Measurements from ENCODE around the gene BLOC1S3. TPM values are rescaled to one million over a fixed set of nuclear protein-coding genes. Genes with fewer than 3 reads are reported as not detected.

The BLOC1S3 gene
- total and polyA plus RNA-seq, 2 of the 13 experiments (the other 11 are each of a cell fraction or from before 2014, with no cell fraction given) = 4.3 to 4.8 TPM

DNA sequence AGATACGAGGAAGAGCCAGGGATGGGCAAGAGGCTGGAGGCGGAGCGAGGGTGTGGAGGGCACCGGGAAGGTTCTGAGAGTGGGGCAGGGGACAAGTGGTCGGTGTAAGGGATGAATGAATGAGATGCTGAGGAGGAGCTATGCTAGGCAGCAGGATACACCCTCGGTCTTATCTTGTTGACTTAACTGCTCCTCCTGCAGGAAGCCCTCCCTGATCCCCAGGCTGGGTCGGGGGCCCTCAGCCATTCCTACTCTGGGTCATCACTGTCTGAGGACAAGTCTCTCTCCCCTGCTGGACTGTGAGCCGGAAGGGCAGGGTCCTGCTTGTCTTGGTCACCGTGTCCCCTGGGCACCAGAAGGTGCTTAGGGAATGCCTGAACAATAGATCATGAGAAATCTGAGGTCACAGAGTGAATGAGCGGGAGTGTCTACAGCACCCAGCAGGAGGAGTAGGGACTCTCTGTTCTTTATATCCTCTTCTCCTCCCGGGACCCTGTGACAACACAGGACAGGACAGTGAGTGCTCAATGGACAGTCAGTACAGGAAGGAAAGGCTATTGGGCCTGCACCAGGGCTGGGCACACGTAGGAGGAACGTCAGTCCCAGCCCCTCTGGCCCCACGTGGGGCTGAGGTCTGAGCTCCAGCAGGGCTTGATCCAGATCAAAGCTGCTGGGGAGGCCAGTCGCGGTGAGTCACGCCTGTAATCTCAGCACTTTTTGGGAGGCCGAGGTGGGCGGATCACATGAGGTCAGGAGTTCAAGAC, 24.3 kb upstream of the BLOC1S3 start (continued):
- TF ChIP-seq, protein P1, sequence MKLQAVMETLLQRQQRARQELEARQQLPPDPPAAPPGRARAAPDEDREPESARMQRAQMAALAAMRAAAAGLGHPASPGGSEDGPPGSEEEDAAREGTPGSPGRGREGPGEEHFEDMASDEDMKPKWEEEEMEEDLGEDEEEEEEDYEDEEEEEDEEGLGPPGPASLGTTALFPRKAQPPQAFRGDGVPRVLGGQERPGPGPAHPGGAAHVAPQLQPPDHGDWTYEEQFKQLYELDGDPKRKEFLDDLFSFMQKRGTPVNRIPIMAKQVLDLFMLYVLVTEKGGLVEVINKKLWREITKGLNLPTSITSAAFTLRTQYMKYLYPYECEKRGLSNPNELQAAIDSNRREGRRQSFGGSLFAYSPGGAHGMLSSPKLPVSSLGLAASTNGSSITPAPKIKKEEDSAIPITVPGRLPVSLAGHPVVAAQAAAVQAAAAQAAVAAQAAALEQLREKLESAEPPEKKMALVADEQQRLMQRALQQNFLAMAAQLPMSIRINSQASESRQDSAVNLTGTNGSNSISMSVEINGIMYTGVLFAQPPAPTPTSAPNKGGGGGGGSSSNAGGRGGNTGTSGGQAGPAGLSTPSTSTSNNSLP (IDR thresholded peaks at IDR 0.05; ENCODE audit: low read depth, low read length) = 0 out of 2 replicates have a peak, but pooled peaks have one; percentile 29
- TF ChIP-seq ATAD3A (CRISPR knock-in tag; IDR thresholded peaks at IDR 0.05) (no peak), SRSF1 (optimal IDR thresholded peaks at IDR 0.05; ENCODE audit: low read depth, low read length) (no peak), ZNF775 (CRISPR knock-in tag; IDR thresholded peaks at IDR 0.05; ENCODE audit: borderline replicate concordance) (no peak), HNRNPL (IDR thresholded peaks at IDR 0.05; ENCODE audit: low read depth, low read length) (no peak), SMARCC2 (IDR thresholded peaks at IDR 0.05) (no peak), ZFP36 (IDR thresholded peaks at IDR 0.05; ENCODE audit: borderline replicate concordance, low read depth, low read length, partially characterized antibody) (peak; percentile 71), ZNF564 (CRISPR knock-in tag; IDR thresholded peaks at IDR 0.05) (no peak), ZNF547 (CRISPR knock-in tag; IDR thresholded peaks at IDR 0.05) (no peak), NCOR1 (IDR thresholded peaks at IDR 0.05; ENCODE audit: borderline replicate concordance, low read length) (peak; percentile 57; the same call in 1 of the 2 replicates), ZSCAN22 (CRISPR knock-in tag; IDR thresholded peaks at IDR 0.05) (no peak)
- TF ChIP-seq, protein P2, sequence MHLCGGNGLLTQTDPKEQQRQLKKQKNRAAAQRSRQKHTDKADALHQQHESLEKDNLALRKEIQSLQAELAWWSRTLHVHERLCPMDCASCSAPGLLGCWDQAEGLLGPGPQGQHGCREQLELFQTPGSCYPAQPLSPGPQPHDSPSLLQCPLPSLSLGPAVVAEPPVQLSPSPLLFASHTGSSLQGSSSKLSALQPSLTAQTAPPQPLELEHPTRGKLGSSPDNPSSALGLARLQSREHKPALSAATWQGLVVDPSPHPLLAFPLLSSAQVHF (CRISPR knock-in tag; IDR thresholded peaks at IDR 0.05) = no peak
- TF ChIP-seq, protein P3, sequence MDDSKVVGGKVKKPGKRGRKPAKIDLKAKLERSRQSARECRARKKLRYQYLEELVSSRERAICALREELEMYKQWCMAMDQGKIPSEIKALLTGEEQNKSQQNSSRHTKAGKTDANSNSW (CRISPR knock-in tag; IDR thresholded peaks at IDR 0.05; ENCODE audit: borderline replicate concordance) = no peak
- TF ChIP-seq, protein P4, sequence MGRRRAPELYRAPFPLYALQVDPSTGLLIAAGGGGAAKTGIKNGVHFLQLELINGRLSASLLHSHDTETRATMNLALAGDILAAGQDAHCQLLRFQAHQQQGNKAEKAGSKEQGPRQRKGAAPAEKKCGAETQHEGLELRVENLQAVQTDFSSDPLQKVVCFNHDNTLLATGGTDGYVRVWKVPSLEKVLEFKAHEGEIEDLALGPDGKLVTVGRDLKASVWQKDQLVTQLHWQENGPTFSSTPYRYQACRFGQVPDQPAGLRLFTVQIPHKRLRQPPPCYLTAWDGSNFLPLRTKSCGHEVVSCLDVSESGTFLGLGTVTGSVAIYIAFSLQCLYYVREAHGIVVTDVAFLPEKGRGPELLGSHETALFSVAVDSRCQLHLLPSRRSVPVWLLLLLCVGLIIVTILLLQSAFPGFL (CRISPR knock-in tag; IDR thresholded peaks at IDR 0.05) = no peak
- TF ChIP-seq, protein P5, sequence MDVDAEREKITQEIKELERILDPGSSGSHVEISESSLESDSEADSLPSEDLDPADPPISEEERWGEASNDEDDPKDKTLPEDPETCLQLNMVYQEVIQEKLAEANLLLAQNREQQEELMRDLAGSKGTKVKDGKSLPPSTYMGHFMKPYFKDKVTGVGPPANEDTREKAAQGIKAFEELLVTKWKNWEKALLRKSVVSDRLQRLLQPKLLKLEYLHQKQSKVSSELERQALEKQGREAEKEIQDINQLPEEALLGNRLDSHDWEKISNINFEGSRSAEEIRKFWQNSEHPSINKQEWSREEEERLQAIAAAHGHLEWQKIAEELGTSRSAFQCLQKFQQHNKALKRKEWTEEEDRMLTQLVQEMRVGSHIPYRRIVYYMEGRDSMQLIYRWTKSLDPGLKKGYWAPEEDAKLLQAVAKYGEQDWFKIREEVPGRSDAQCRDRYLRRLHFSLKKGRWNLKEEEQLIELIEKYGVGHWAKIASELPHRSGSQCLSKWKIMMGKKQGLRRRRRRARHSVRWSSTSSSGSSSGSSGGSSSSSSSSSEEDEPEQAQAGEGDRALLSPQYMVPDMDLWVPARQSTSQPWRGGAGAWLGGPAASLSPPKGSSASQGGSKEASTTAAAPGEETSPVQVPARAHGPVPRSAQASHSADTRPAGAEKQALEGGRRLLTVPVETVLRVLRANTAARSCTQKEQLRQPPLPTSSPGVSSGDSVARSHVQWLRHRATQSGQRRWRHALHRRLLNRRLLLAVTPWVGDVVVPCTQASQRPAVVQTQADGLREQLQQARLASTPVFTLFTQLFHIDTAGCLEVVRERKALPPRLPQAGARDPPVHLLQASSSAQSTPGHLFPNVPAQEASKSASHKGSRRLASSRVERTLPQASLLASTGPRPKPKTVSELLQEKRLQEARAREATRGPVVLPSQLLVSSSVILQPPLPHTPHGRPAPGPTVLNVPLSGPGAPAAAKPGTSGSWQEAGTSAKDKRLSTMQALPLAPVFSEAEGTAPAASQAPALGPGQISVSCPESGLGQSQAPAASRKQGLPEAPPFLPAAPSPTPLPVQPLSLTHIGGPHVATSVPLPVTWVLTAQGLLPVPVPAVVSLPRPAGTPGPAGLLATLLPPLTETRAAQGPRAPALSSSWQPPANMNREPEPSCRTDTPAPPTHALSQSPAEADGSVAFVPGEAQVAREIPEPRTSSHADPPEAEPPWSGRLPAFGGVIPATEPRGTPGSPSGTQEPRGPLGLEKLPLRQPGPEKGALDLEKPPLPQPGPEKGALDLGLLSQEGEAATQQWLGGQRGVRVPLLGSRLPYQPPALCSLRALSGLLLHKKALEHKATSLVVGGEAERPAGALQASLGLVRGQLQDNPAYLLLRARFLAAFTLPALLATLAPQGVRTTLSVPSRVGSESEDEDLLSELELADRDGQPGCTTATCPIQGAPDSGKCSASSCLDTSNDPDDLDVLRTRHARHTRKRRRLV (CRISPR knock-in tag; IDR thresholded peaks at IDR 0.05) = no peak
- TF ChIP-seq, protein P6, sequence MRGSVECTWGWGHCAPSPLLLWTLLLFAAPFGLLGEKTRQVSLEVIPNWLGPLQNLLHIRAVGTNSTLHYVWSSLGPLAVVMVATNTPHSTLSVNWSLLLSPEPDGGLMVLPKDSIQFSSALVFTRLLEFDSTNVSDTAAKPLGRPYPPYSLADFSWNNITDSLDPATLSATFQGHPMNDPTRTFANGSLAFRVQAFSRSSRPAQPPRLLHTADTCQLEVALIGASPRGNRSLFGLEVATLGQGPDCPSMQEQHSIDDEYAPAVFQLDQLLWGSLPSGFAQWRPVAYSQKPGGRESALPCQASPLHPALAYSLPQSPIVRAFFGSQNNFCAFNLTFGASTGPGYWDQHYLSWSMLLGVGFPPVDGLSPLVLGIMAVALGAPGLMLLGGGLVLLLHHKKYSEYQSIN (CRISPR knock-in tag; IDR thresholded peaks at IDR 0.05; ENCODE audit: borderline replicate concordance) = no peak
- TF ChIP-seq, protein P7, sequence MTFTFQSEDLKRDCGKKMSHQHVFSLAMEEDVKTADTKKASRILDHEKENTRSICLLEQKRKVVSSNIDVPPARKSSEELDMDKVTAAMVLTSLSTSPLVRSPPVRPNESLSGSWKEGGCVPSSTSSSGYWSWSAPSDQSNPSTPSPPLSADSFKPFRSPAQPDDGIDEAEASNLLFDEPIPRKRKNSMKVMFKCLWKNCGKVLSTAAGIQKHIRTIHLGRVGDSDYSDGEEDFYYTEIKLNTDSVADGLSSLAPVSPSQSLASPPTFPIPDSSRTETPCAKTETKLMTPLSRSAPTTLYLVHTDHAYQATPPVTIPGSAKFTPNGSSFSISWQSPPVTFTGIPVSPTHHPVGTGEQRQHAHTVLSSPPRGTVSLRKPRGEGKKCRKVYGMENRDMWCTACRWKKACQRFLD (CRISPR knock-in tag; IDR thresholded peaks at IDR 0.05; ENCODE audit: borderline replicate concordance) = no peak

All from HepG2 (cell line).